Panc1 (cell line): Measurements from ENCODE around the gene EFCAB11.
A peak's percentile ranks its signal among the peaks of the same experiment; 100 is the strongest.

Source experiments
- TCF7L2 ChIP-seq: IDR thresholded peaks from 2 replicates; pipeline ENCODE4 v1.6.1; 2011; ENCODE audit warnings: mild to moderate bottlenecking, low read depth, low read length, inconsistent platforms
- TF ChIP-seq, protein P1 (sequence below): fragments of 450-650 bp; IDR thresholded peaks from 2 replicates; pipeline ENCODE4 v1.5.1; 2017; ENCODE audit warnings: mild to moderate bottlenecking

- TF ChIP-seq, protein P1, sequence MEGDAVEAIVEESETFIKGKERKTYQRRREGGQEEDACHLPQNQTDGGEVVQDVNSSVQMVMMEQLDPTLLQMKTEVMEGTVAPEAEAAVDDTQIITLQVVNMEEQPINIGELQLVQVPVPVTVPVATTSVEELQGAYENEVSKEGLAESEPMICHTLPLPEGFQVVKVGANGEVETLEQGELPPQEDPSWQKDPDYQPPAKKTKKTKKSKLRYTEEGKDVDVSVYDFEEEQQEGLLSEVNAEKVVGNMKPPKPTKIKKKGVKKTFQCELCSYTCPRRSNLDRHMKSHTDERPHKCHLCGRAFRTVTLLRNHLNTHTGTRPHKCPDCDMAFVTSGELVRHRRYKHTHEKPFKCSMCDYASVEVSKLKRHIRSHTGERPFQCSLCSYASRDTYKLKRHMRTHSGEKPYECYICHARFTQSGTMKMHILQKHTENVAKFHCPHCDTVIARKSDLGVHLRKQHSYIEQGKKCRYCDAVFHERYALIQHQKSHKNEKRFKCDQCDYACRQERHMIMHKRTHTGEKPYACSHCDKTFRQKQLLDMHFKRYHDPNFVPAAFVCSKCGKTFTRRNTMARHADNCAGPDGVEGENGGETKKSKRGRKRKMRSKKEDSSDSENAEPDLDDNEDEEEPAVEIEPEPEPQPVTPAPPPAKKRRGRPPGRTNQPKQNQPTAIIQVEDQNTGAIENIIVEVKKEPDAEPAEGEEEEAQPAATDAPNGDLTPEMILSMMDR, result peak; percentile 46; the same call in 1 of the 2 replicates
- no peak for TF ChIP-seq TCF7L2
These were observed 54.4 kb downstream of the EFCAB11 start for GRCh38 chr14:89899917-89900663.
